HCT116 (cell line): ENCODE data around the gene SLC16A7.

Source experiments
- CEBPB ChIP-seq: IDR thresholded peaks from 2 replicates; pipeline ENCODE4 v1.6.1; 2012; ENCODE audit warnings: low read depth
- FOSL1 ChIP-seq: IDR thresholded peaks from 2 replicates; pipeline ENCODE4 v1.6.1; 2012; ENCODE audit warnings: low read depth
- POLR2A ChIP-seq: IDR thresholded peaks from 2 replicates; pipeline ENCODE4 v1.7.0; 2011; ENCODE audit warnings: borderline replicate concordance; ENCODE audit not compliant: insufficient read depth, insufficient read length; ENCODE audit errors: extremely low read depth
- RAD21 ChIP-seq: IDR thresholded peaks from 2 replicates; pipeline ENCODE4 v1.6.1; 2012; ENCODE audit warnings: low read depth, mild to moderate bottlenecking
- TF ChIP-seq, protein P1 (sequence below), 3 experiments: fragments of 200-600 bp in 1 of 3; sonication (generic) in 1 of 3; IDR thresholded peaks in 2 of 3; conservative IDR thresholded peaks in 1 of 3; 2 replicates each; pipeline ENCODE4 v1.5.1; 2012 to 2017; ENCODE audit warnings: low read depth in 2 of 3, low read length in 2 of 3, antibody characterized with exemption in 1 of 3, borderline replicate concordance in 1 of 3, control low read depth in 1 of 3, mild to moderate bottlenecking in 1 of 3, mixed read lengths in 1 of 3, mixed run types in 1 of 3, moderate library complexity in 1 of 3; ENCODE audit not compliant: insufficient read depth in 1 of 3

DNA sequence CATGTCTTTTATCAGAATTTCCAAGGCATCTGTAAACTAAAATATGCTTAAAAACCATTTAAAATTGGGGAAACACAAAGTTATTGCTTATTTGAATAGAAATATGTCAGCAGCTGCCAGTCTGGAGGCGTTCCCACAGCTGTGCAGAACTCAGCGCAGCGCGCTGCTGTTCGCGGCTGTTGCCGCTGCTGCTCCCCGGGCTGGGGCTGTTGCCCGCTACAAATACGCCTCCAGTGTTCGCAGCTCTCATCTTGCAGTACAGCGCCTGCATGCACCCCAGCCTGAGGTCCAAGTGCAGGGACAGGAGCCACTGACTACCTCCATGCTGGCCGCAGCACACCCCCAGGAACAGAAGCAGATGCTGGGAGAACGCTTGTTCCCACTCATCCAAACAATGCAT is 216.2 kb downstream of the SLC16A7 start:
- TF ChIP-seq RAD21 (no peak), CEBPB (no peak), POLR2A (no peak), FOSL1 (no peak)
- TF ChIP-seq, protein P1, sequence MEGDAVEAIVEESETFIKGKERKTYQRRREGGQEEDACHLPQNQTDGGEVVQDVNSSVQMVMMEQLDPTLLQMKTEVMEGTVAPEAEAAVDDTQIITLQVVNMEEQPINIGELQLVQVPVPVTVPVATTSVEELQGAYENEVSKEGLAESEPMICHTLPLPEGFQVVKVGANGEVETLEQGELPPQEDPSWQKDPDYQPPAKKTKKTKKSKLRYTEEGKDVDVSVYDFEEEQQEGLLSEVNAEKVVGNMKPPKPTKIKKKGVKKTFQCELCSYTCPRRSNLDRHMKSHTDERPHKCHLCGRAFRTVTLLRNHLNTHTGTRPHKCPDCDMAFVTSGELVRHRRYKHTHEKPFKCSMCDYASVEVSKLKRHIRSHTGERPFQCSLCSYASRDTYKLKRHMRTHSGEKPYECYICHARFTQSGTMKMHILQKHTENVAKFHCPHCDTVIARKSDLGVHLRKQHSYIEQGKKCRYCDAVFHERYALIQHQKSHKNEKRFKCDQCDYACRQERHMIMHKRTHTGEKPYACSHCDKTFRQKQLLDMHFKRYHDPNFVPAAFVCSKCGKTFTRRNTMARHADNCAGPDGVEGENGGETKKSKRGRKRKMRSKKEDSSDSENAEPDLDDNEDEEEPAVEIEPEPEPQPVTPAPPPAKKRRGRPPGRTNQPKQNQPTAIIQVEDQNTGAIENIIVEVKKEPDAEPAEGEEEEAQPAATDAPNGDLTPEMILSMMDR (IDR thresholded peaks at IDR 0.05 in 2 of 3, conservative IDR thresholded peaks at IDR 0.05 in 1 of 3; ENCODE audit: borderline replicate concordance in 1 of 3, insufficient read depth in 1 of 3, low read depth in 2 of 3, low read length in 2 of 3): no peak
